Nephron (organoid): ENCODE results near the gene SULF2.

Experiments
- H3K27ac Mint-ChIP-seq, 3 experiments: 2 replicates each; pipeline ENCODE4 v1.8.0; 2020; ENCODE audit warnings: mixed read lengths in 3 of 3, mild to moderate bottlenecking in 2 of 3, moderate library complexity in 1 of 3
- H3K27me3 Mint-ChIP-seq: 2 replicates; pipeline ENCODE4 v1.8.0; 2021; ENCODE audit warnings: low read depth, mild to moderate bottlenecking, moderate library complexity, mixed read lengths
- H3K36me3 Mint-ChIP-seq: 2 replicates; pipeline ENCODE4 v1.8.0; 2020; ENCODE audit warnings: low read depth, mixed read lengths
- H3K4me1 Mint-ChIP-seq: 2 replicates; pipeline ENCODE4 v1.8.0; 2020; ENCODE audit warnings: mixed read lengths
- H3K4me3 Mint-ChIP-seq, 3 experiments: 2 replicates each; pipeline ENCODE4 v1.8.0; 2020; ENCODE audit warnings: mild to moderate bottlenecking in 3 of 3, mixed read lengths in 3 of 3, moderate library complexity in 2 of 3
- H3K9me3 Mint-ChIP-seq: 2 replicates; pipeline ENCODE4 v1.8.0; 2020; ENCODE audit warnings: mixed read lengths
- TF ChIP-seq, protein P1 (sequence below), 3 experiments: fragments of 200-600 bp; sonication (generic); IDR thresholded peaks; one replicate each; pipeline ENCODE4 v1.5.0; 2021; ENCODE audit warnings: antibody characterized with exemption in 3 of 3; ENCODE audit not compliant: unreplicated experiment in 3 of 3

SULF2 gene

GRCh38 chr20:47687095-47687987 lies 97.9 kb downstream of the SULF2 start:
- Mint-ChIP-seq H3K27ac (peak overlapping the region in 2 of 3 experiments; percentile 11 to 45), H3K27me3 (no peaks in the 10 kb centered on the region), H3K9me3 (no peaks in the 10 kb centered on the region), H3K4me1 (peaks cover 39% of the 10 kb centered on the region), H3K4me3 (no peak overlapping the region), H3K36me3 (peaks cover 39% of the 10 kb centered on the region)
- TF ChIP-seq, protein P1, sequence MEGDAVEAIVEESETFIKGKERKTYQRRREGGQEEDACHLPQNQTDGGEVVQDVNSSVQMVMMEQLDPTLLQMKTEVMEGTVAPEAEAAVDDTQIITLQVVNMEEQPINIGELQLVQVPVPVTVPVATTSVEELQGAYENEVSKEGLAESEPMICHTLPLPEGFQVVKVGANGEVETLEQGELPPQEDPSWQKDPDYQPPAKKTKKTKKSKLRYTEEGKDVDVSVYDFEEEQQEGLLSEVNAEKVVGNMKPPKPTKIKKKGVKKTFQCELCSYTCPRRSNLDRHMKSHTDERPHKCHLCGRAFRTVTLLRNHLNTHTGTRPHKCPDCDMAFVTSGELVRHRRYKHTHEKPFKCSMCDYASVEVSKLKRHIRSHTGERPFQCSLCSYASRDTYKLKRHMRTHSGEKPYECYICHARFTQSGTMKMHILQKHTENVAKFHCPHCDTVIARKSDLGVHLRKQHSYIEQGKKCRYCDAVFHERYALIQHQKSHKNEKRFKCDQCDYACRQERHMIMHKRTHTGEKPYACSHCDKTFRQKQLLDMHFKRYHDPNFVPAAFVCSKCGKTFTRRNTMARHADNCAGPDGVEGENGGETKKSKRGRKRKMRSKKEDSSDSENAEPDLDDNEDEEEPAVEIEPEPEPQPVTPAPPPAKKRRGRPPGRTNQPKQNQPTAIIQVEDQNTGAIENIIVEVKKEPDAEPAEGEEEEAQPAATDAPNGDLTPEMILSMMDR (IDR thresholded peaks at IDR 0.05; ENCODE audit: unreplicated experiment in 3 of 3) = no peak

DNA sequence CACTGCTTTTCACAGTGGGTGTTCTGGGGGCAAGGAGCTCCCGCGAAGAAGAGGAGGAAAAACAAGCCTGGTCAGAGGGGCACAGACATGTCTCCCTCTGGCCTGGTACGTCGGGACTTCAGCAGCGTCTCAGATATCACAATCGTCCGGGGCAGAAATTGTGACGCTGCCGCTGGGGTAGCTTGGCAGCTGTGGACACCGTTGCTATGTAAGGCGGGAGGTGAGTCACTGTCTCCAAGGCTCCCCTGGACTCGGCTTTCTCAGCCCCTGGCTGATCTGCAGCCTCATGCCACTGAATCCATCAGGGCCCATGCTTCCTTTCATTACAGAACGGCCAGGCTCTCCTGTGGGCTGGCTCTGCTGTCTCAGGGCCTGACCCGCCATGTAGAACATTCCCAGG lies 98.7 kb downstream of the SULF2 start:
- H3K27ac Mint-ChIP-seq = peak overlapping the region in 2 of 3 experiments; percentile 39 to 45
- H3K36me3 Mint-ChIP-seq = peaks cover 39% of the 10 kb centered on the region
- no peaks in the 10 kb centered on the region for H3K9me3 Mint-ChIP-seq
- no peak overlapping the region for H3K4me3 Mint-ChIP-seq
- H3K27me3 Mint-ChIP-seq = no peaks in the 10 kb centered on the region
- H3K4me1 Mint-ChIP-seq = peaks cover 42% of the 10 kb centered on the region
- TF ChIP-seq, protein P1 (IDR thresholded peaks at IDR 0.05; ENCODE audit: unreplicated experiment in 3 of 3) = no peak

DNA sequence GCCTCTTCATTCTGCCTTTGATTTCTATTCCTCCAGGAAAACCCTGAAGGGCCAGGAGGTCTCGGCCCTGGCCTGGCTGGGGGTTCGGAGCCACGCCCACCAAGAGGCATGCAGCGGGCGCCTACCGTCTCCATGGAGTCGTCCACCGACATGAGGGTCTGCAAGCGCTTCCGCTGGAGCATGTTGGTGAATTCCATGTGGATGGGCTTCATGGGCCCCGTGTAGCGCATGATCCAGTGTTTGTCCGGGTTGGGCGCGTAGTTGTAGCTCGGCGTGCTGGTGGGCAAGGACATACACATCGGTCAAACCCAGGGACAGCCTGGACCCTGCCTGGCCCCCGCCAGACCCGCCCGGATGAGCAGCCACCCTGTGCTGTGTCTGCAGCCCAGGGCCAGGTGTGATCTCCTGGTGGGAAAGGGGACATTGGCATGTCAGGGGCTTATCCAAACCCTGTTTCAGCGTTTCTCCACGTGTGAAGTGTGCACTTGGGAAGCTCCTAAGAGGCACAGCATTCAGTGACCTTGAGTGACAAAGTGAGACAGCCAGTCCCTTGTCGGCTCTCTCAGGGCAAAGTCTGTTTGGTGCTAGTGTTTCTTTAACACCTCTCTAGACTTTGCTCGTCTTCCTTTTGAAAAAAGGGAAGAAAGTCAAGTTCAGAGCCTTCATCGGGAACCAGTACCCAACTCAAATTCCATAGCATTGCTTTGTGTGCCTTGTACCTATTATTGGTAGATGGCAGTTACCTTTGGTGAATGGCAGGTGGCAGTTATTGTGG lies 100.8 kb downstream of the SULF2 start:
- Mint-ChIP-seq H3K27me3 (no peaks in the 10 kb centered on the region), H3K36me3 (peaks cover 30% of the 10 kb centered on the region), H3K4me1 (peaks cover 27% of the 10 kb centered on the region), H3K27ac (no peak overlapping the region), H3K4me3 (no peak overlapping the region), H3K9me3 (no peaks in the 10 kb centered on the region)
- TF ChIP-seq, protein P1 (IDR thresholded peaks at IDR 0.05; ENCODE audit: unreplicated experiment in 3 of 3) = no peak

DNA sequence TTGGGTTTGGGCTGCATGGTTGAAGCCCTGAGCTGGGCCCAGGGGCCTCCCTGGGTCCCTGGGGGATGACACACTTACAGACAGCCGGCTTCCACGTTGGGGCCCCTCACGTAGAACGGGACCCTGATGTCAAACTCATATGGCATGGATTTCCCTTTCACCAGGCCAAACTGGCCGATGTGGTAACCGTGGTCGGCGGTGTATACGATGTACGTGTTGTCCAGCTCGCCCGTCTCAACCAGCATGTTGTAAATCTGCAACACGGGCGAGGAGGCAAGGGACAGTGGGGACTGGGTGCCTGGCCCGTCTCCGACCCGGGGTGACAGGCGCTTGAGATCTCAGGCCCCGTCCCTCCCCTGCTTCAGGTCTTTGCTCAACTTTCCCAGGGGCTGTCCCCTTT lies 102.4 kb downstream of the SULF2 start:
- Mint-ChIP-seq H3K27me3 (no peaks in the 10 kb centered on the region), H3K27ac (no peak overlapping the region), H3K9me3 (no peaks in the 10 kb centered on the region), H3K4me1 (peaks cover 25% of the 10 kb centered on the region), H3K36me3 (peaks cover 25% of the 10 kb centered on the region), H3K4me3 (no peak overlapping the region)
- TF ChIP-seq, protein P1 (IDR thresholded peaks at IDR 0.05; ENCODE audit: unreplicated experiment in 3 of 3) = no peak

DNA sequence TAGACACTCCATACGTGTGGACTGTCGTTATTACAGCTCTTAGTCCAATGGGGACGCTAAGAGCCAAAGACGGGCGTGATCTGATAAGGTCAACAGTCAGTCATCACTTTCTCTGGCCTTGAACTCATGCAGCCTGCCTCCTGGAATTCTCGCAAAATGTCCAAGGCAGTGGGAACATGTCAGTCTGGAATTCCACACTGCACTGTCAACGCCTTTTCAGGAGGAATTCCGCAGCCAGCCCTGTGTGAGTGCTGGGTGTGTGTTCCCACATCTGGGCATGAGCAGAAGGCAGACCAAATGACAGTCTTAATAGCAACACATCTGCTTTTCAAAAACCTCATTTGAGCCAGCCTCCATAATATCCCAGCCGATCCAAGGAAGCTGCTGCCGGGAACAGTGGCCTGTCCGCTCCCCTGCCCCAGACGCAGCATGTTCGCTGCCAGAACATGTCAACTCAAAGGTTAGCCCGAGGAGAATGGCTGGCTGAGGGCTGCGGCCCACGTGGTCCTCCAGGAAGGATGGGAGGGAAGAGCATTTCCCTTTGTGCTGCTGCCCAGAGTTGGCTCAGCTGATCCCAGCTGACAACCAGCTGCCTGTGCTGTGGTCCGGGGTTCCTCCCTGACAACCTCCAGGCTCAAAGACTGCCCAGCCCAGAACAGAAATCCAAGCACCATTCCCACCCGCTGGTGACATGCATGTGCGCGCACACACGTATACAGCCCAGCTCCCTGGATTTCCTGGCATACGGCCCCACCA lies 103.1 kb downstream of the SULF2 start:
- H3K9me3 Mint-ChIP-seq = no peaks in the 10 kb centered on the region
- no peak overlapping the region for H3K4me3 Mint-ChIP-seq
- TF ChIP-seq, protein P1 (IDR thresholded peaks at IDR 0.05; ENCODE audit: unreplicated experiment in 3 of 3) = no peak
- H3K36me3 Mint-ChIP-seq = peaks cover 18% of the 10 kb centered on the region
- H3K4me1 Mint-ChIP-seq = peaks cover 19% of the 10 kb centered on the region
- no peaks in the 10 kb centered on the region for H3K27me3 Mint-ChIP-seq
- H3K27ac Mint-ChIP-seq = peak overlapping the region in 2 of 3 experiments; percentile 68 to 76
